HFFc6 (cell line): ENCODE results near the gene RBMS3. TPM values are rescaled to one million over a fixed set of nuclear protein-coding genes. Genes with fewer than 3 reads are reported as not detected.

Experiments
- DNase-seq: peaks from one replicate; pipeline ENCODE4 v3.0.0-alpha.2; 2018
- H3K27ac Mint-ChIP-seq: 2 replicates; pipeline ENCODE4 v1.8.0; 2020; ENCODE audit warnings: mild to moderate bottlenecking, mixed read lengths
- H3K27me3 Mint-ChIP-seq: 2 replicates; pipeline ENCODE4 v1.8.0; 2021; ENCODE audit warnings: mild to moderate bottlenecking, moderate library complexity, mixed read lengths; ENCODE audit not compliant: insufficient read depth
- H3K36me3 Mint-ChIP-seq: 2 replicates; pipeline ENCODE4 v1.8.0; 2021; ENCODE audit warnings: low read depth, mixed read lengths
- H3K4me1 Mint-ChIP-seq: 2 replicates; pipeline ENCODE4 v1.8.0; 2020; ENCODE audit warnings: low read depth, mixed read lengths
- H3K4me3 Mint-ChIP-seq: 2 replicates; pipeline ENCODE4 v1.8.0; 2020; ENCODE audit warnings: mild to moderate bottlenecking, moderate library complexity, mixed read lengths
- H3K9me3 Mint-ChIP-seq: 2 replicates; pipeline ENCODE4 v1.8.0; 2020; ENCODE audit warnings: mild to moderate bottlenecking, mixed read lengths
- CTCF ChIP-seq: fragments of 200-600 bp; sonication (generic); IDR thresholded peaks from 2 replicates; pipeline ENCODE4 v1.5.0; 2021; ENCODE audit warnings: antibody characterized with exemption, mild to moderate bottlenecking
- total RNA-seq, 6 experiments: library from RNA; stranded (reverse); fragmentation: NEBNext Ultra II Directional; extraction: Animal tissue kit (Norgen Biotek cat#: 25700); gene quantifications; 2 replicates in 1 of 6; 3 replicates in 5 of 6; pipeline ENCODE4 v1.2.3, GENCODE V29; 2021

RBMS3 gene
- total RNA-seq, 6 experiments from 2014 or later, result 22.8 to 46.9 (median 39.4) TPM

- Mint-ChIP-seq H3K27me3 (no peaks in the 10 kb centered on the region), H3K36me3 (peaks cover 10% of the 10 kb centered on the region), H3K9me3 (no peaks in the 10 kb centered on the region), H3K4me1 (peaks cover 28% of the 10 kb centered on the region), H3K4me3 (no peak overlapping the region), H3K27ac (no peak overlapping the region)
- no peak for TF ChIP-seq CTCF
- no peak for DNase-seq
These were observed 655.2 kb downstream of the RBMS3 start for GRCh38 chr3:29936054-29936453.

- TF ChIP-seq CTCF, result no peak
- Mint-ChIP-seq H3K27me3 (no peaks in the 10 kb centered on the region), H3K9me3 (no peaks in the 10 kb centered on the region), H3K4me1 (peaks cover 29% of the 10 kb centered on the region), H3K27ac (no peak overlapping the region), H3K36me3 (peaks cover 10% of the 10 kb centered on the region), H3K4me3 (no peak overlapping the region)
- no peak for DNase-seq
These were observed 655.9 kb downstream of the RBMS3 start for GRCh38 chr3:29936766-29937165.

- peaks cover 29% of the 10 kb centered on the region for H3K4me1 Mint-ChIP-seq
- H3K27ac Mint-ChIP-seq, result peak overlapping the region; percentile 27; the same call in 1 of the 2 replicates
- H3K9me3 Mint-ChIP-seq, result no peaks in the 10 kb centered on the region
- H3K27me3 Mint-ChIP-seq, result no peaks in the 10 kb centered on the region
- no peak overlapping the region for H3K4me3 Mint-ChIP-seq
- TF ChIP-seq CTCF, result no peak
- peaks cover 10% of the 10 kb centered on the region for H3K36me3 Mint-ChIP-seq
- DNase-seq, result peak; percentile 6
These were observed 656.3 kb downstream of the RBMS3 start for GRCh38 chr3:29937185-29937584.

GRCh38 chr3:29940759-29941323 is 660.0 kb downstream of the RBMS3 start:
- H3K4me1 Mint-ChIP-seq, result peaks cover 29% of the 10 kb centered on the region
- H3K36me3 Mint-ChIP-seq, result peaks cover 10% of the 10 kb centered on the region
- TF ChIP-seq CTCF, result no peak
- H3K4me3 Mint-ChIP-seq, result no peak overlapping the region
- no peaks in the 10 kb centered on the region for H3K27me3 Mint-ChIP-seq
- H3K27ac Mint-ChIP-seq, result no peak overlapping the region
- H3K9me3 Mint-ChIP-seq, result no peaks in the 10 kb centered on the region
- no peak for DNase-seq

- Mint-ChIP-seq H3K4me1 (peaks cover 14% of the 10 kb centered on the region), H3K27me3 (no peaks in the 10 kb centered on the region), H3K27ac (peak overlapping the region; percentile 1; the same call in 1 of the 2 replicates), H3K4me3 (no peak overlapping the region), H3K9me3 (no peaks in the 10 kb centered on the region), H3K36me3 (peaks cover 10% of the 10 kb centered on the region)
- no peak for TF ChIP-seq CTCF
- DNase-seq, result no peak
These were observed 661.4 kb downstream of the RBMS3 start for GRCh38 chr3:29942297-29942696.

GRCh38 chr3:29949131-29949530 is 668.3 kb downstream of the RBMS3 start:
- no peaks in the 10 kb centered on the region for H3K36me3 Mint-ChIP-seq

More at GRCh38 chr3:29949131-29949530, 668.3 kb downstream of the RBMS3 start:
- H3K27ac Mint-ChIP-seq, result no peak overlapping the region
- no peaks in the 10 kb centered on the region for H3K9me3 Mint-ChIP-seq
- no peak overlapping the region for H3K4me3 Mint-ChIP-seq
- H3K27me3 Mint-ChIP-seq, result no peaks in the 10 kb centered on the region
- peaks cover 33% of the 10 kb centered on the region for H3K4me1 Mint-ChIP-seq
- no peak for TF ChIP-seq CTCF
- peak; percentile 23 for DNase-seq
